ENCODE results near the gene AWAT2.
A peak's percentile ranks its signal among the peaks of the same experiment; 100 is the strongest.
"Not testable (repeated sequence)": the region's sequence is repeated elsewhere in the genome, so short reads cannot be mapped to it uniquely, and the experiment has no call there.

AWAT2 gene

DNA sequence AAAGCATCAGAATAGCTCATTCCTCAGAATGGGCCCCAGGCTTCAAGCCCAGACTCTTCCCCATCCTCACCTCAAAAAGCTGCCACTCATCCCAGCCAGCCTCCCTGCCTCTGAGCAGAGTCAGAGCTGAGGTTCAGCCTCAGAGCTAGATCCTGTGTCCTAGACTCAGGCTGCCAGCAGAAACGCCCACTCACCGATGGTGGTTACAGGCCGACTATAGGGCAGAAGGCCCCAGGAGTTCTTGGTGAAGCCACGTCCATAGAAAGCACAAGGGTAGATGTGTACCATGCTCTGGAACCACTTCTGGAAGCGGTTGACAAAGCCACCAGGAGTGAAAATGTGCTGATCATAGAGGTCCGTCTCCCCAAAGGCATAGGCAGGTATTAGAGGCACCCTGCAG lies 7.7 kb downstream of the AWAT2 start:
- DNase-seq (ENCODE audit: low spot score) = no peak

DNA sequence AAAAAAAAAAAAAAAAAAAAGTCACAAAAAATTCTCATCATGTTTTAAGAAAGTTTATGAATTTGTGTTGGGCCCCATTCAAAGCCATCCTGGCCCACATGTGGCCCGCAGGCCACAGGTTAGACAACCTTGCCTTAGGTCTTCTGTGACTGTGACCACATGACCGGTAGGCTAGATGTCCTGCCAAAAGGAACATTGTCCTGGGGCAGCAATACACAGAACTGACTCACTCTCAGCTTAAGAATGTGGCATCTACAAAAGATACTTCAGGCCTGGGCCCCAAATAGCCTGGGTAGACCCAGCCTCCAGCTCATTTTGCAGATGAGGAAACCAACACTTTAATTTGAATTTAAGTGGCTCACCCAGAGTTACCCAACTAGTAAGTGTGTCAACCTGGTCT lies 10.0 kb downstream of the AWAT2 start:
- DNase-seq (ENCODE audit: low spot score) = no peak

DNA sequence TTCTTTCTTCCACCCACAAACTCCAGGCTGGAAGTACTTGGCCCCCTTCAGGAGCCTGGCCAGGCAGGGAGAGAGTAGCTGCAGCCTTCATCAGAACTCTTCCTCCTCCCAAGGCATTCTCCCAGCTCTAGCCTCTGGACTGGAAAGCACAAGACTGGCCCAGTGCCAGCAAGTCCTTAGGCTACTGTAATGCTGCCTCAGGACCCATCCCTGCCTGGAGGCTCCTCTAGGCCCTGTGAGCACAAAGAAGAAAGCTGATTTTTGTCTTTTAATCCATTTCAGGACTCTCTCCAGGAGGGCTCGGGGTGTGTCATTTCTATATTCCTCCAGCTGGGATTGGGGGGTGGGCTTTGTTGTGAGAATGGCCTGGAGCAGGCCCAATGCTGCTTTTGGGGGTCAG lies 10.8 kb downstream of the AWAT2 start:
- DNase-seq (ENCODE audit: low spot score) = no peak

DNA sequence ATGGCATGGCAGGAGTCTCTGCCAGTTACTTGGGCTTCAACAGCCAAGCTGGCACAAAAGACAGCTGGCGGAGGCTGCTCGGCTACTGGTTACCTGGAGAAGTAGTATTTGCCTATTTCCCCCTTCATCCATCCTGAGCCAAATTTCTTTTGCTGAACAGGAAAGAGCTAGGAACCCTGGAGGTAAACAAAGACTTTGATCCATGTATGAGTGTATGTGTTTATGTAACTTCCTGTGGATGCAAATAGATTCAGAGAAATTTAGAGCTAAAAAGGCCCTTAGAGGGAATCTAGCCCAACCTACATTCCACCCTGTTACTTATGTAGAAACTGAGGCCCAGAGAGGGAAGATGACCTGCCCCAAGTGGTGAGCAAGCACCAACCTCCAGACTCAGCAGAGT lies 11.2 kb downstream of the AWAT2 start:
- DNase-seq (ENCODE audit: low spot score) = no peak

DNA sequence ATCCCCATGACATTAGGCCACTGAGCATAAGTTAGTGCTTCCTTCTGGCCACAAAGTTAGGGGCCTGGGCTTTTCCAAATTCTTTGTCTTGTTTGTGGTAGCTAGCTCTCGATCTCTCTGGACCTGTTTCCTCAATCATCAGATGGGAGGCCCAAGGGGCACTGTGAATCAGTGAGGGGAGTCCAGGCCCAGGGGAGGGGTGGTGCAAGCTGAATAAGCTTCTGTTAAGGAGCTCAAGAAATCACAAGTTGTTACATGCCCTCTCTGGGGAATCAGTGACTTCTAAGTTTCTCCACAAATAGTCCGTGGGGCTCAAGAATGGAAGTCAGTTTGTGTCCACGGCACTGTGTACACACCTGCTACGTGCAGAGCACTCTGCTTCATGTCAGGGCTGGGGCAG lies 15.1 kb downstream of the AWAT2 start:
- no peak for DNase-seq (ENCODE audit: low spot score)

DNA sequence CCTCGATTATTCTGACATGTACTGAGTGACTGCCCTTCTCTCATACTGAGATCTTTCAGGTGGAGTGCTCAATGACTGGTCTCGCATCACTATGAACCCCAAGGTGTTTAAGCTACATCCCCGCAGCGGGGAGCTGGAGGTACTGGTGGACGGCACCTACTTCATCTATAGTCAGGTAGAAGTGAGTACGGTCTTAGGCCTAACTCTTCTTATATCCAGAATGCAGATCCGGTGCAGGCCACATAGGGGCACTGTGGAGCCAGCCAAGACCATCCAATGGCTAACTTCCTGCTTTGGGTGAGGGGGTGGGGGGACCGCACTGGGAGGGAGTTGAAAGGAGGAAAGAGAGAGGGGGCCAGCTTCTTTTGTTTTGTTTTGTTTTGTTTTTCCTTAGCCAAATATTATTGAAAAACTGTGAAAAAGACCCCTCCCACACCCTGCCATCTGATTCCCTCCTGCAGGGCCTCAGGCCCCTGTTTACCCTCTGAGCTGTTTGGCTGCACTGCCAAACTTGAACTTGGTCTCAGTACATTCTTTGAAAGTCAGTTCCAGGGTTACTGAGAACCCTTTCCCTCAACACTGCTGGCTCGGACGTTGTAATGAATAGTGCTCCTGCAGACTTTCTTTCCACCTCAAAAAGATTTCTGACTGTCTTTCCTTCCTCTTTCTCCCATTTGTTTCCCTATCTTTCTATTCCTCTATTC lies 16.2 kb downstream of the AWAT2 start:
- DNase-seq (ENCODE audit: low spot score) = peak; percentile 36

DNA sequence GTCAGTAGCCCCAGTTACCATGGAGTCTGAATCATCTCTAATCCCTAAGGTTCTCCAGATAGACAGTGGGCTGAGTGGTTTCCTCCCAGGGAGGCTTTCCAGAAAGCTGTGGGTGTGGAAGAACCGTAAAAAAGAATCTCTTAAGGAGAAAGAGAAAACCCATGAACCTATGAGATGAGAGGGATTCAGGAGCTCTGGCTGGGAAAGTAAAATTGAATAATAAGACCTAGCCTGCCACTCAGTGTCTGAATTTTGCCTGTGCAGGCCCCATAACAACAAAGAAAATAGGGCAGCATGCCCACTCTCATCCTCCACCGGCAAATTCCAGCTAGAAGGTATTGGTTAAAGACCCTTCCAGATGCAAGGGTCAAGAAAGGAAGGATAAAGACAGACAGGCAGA lies 16.9 kb downstream of the AWAT2 start:
- DNase-seq (ENCODE audit: low spot score) = no peak

DNA sequence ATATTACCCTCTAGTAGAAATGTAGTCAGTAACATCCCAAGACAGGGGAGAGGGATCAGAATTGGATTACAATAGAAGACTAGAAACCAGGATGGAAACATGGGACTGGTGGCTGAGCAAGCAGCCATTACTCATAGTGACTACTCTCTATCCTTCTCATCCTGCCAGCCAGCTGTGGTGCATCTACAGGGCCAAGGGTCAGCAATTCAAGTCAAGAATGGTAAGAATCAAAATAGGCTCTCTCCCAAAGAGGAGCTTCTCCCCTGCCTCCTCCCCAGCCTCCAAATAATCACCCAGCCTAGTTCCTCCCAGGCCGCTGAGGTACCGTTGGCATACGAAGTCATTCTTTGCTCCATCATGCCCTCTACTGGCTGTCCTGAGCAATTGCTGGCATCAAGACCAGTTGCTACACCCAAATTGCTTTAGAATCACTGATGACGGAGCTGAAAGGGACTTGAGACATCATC lies 19.4 kb downstream of the AWAT2 start:
- peak; percentile 74 for DNase-seq (ENCODE audit: low spot score)

DNA sequence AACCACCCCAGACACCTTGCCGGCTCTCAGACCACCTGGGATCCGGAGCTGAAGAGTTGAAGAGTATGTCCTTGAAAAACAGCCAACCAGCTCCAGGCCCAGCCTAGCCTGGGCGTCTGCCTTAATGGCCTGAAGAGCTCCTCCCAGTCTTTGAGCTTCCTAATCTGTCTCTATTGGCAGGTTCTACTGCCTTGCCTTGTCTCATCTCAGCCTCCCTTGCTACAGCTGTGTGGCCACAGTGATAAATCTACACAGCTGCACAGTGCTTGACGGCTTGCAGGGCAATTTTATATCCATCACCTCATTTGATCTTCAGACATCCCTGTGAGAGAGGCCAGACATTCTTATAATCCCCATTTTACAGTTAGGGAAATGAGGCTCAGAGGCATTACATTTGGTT lies 19.9 kb downstream of the AWAT2 start:
- DNase-seq (ENCODE audit: low spot score) = no peak

DNA sequence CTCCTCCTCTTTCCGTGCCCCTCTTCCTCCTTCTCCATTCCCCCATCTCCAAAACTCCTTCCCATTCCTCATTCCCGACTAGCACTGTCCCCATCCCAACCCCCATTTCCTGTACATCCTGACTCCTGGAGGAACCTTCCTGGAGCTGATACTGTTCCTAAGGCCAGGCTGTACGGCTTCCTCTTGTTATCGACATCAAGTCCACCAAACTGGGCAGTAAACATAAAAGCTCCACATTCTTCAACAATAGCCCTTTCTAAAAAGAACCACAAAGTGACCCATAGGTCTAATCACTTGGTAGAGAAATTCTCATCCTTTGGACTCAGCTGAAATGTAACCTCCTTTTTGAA lies 22.9 kb downstream of the AWAT2 start:
- no peak for DNase-seq (ENCODE audit: low spot score)

DNA sequence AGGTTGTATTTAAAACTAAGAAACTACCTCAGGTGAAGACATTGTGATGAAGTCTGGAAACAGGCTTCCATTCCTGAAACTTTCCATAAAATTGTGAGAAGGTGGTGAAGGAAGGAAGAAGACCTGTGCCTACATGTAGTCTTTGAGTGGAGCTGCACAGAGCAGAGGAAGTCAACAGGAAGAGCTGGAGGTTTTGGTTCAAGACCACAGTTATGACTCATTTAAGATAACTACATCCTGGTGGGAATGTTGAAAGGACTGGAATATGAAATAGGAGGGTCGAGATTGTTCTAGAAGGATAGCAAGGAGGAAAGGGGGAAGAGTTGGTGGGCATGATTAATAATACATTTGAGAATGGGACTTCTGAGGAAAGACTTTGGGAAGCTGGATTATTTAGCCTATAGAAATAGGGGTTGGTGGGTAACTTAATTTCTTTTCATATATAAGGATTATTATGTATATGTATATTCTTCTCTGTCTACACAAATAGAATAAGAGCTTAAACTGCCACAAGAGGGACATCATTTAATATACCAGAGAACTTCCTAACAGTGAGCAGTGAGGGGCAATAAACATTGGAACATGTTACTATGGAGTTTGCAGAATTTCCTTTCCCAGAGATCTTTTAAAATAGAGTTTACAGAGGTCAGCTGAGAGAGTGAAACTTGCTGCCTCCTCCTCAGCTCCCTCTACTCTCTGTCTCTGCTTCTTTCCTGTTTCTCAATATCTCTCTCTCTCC lies 23.5 kb downstream of the AWAT2 start:
- DNase-seq (ENCODE audit: low spot score) = no peak

DNA sequence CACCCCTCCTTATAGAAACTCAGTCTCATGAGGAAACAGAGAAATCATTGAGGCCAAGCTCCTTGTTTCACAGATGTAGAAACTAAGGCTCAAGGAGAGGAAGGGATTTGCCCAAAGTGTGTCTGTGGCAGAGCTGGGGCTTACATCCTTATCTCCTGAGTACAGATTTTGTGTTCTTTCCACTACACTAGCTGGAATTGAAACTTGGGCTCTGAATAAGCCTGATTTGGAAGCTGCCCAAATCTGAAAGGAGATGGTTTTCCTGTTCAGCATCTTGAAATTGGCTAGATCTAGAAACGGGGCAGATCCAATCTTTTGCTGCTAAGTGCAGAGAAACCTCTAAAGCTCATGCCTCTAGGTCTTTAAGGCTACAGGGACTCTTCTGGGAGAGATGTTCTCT lies 24.3 kb downstream of the AWAT2 start:
- DNase-seq (ENCODE audit: low spot score) = no peak

DNA sequence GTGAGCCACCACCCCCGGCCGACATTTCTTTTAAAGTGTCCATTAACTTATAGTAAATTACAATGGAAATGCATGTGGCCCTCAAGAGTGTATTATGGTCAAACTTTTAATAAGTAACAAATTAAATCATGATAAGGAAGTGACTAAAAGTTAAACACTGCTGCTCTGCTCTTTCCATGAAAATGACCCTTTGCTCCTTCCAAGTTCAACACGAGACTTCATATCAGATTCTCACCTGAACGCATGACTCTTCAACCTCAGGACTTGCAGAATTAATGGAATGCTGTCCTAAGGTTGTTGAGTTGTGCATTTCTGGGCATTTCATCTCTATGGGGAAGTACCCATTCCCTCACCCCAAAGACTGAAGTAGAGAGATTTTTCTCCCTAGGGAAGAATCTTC lies 27.1 kb downstream of the AWAT2 start:
- no peak for DNase-seq (ENCODE audit: low spot score)

DNA sequence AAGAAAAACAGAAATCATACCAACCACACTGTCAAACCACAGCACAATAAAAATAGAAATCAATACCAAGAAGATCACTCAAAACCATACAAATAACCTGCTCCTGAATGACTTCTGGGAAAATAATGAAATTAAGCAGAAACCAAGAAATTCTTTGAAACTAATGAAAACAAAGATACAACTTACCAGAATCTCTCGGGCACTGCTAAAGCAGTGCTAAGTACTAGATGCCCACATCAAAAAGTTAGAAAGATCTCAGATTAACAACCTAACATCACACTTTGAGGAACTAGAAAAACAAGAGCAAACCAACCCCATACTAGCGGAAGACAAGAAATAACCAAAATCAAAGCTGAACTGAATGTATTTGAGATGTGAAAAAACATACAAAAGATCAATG lies 33.2 kb downstream of the AWAT2 start:
- no peak for DNase-seq (ENCODE audit: low spot score)

DNA sequence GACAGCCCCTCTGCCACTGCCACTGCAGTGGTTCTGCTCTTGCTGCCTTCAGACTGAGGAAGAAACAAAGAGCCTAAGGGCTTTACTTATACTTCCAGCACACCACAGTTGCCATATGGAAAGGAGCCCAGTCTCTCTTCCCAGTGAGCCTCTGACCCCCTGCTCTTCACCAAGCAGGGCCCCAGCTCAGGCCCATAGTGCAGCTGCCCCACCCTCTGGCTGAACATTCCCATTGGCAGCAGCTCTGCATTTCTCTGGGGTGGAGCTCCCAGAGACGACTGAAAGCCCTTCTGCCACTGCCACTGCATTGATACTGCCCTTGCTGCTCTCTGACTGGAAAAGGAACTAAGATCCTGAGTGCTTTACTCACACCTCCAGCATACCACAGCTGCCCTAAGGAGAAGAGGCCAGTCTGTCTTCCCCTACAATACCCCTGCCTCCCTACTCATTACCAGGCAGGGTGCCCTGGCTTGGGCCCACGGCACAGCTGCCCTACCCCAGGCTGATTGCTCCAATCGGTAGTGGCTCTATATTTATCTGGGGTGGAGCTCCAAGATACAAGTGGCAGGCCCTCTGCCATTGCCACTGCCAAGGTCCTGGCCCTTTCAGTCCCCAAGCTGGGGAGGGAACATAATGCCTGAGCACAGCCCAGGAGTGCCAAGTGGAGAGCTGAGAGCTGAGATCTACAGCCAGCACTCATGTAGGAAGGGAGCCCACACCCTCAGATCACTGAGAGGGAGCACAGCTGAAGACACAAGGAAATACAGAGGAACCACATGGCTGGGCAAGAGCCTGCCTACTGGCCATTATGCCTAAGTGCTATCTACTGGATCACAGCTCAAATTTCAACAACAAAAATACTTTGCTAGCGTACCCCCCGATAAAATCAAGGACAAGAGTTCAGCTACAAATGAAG lies 36.0 kb downstream of the AWAT2 start:
- DNase-seq (ENCODE audit: low spot score) = no peak

DNA sequence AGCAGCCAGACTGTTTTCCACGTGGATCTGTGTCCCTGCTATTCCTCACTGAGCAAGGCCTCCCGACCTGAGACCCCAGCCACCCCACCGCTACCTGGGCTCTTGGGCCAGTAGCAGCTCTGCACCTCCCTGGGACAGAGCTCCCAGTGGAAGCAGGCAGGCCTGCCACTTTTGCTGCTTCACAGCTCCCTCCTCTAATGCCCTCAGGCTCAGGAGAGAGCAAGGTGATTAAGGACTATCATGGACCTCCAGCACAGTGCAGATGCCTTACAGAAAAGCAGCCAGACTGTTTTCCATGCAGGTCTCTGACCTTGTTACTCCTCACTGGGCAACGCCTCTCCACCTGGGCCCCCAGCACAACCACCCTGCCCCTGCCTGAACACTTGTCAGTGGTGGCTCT lies 37.0 kb downstream of the AWAT2 start:
- no peak for DNase-seq (ENCODE audit: low spot score)

DNA sequence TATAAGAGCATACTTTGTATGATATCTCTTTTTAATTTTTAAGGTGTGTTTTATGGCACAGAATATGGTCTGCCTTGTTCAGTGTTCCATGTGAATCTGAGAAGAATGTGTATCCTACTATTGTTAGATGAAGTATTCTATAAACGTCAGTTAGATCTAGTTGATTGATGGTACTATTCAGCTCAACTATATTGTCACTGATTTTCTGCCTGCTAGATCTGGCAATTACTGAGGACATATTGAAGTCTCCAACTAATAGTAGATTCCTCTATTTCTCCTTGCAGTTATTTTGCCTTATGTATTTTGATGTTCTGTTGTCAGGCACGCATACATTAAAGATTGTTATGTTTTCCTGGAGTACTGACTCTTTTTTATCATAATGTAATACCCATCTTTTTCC lies 39.8 kb downstream of the AWAT2 start:
- DNase-seq (ENCODE audit: low spot score) = no peak

DNA sequence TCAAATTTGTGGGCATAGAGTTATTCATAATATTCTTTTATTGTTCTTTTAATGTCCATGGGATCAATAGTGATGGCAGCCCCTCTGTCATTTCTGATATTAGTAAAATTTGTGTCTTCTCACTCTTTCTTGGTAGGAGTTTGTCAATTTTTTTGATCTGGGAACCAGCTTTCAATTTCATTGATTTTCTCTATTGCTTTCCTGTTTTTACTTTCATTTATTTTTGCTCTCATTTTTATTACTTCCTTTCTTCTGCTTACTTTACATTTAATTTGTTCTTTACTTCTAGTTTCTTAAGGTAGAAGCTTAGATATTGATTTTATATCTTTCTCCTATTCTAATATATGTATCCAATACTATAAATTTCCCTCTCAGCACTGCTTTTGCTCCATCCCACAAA lies 40.7 kb downstream of the AWAT2 start:
- no peak for DNase-seq (ENCODE audit: low spot score)

DNA sequence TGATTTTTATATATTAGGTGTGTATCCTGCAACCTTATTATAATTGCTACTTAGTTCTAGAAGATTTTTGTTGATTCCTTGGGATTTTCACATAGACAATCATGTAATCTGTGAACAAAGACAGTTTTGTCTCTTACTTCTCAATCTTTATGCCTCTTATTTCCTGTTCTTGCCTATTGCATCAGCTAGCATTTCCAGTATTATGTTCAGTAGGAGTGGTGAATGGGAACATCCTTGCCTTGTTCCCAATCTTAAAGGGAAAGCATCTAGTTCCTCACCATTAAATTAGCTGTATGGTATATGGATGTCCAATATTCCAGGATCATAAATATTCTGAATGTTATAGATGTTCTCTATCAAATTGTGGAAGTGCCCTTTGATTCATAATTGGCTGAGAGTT lies 41.8 kb downstream of the AWAT2 start:
- DNase-seq (ENCODE audit: low spot score) = peak; percentile 42

DNA sequence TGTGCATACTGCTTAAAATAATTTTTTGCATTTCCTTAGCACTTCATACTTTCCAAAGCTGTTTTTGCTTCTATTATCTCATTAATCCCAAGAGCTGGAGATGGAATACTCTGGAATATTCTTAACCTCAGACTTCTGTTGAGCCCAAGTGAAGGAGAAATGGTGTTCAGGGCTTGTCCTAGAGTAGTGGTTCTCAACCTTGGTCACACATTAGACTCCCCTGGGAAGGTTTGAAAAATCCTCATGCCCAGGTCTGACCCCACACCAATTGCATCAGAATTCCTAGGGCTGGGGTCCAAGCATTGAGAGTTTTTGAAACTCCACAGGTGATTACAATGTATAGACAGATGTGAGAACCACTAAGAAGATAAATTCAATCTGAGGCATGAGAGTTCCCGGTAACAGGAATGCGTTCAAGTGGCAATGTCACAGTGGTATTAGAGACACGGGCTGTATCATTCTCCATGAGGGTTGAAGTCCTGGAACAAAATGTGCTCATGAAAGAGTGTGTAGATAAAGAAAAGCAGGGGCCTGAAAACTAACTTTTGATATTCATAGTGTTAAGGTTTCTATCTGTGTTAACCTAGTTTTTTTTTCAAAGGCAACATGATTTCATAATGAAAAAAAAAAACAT lies 47.9 kb downstream of the AWAT2 start:
- DNase-seq (ENCODE audit: low spot score) = no peak

DNA sequence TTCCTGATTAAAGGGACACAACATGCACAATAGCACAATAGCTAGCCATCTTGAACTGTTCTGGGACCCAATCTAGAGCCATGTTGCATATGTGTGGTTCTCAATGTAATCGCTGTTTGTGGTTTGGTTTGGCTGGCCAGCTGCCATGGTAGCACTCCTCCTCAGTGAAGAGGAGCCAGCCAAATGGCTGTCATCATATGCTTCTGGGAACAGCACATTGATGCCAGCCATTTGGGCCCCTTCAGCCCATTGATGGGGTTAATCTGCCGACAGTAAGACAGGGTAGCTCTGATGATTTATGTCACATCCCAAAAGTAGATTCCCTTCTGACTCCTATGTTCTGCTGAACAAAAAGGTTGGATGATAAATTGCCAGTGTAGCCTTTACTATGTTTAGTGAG lies 48.5 kb downstream of the AWAT2 start:
- no peak for DNase-seq (ENCODE audit: low spot score)

DNA sequence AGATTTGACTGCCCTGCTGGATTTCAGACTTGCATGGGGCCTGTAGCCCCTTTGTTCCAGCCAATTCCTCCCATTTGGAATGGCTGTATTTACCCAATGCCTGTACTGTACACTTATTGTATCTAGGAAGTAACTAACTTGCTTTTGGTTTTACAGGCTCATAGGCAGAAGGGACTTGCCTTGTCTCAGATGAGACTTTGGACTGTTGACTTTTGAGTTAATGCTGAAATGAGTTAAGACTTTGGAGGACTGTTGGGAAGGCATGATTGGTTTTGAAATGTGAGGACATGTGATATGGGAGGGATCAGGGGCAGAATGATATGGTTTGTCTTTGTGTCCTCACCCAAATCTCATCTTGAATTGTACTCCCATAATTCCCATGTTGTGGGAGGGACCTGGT lies 51.4 kb downstream of the AWAT2 start:
- not testable (repeated sequence) for DNase-seq (ENCODE audit: low spot score)

DNA sequence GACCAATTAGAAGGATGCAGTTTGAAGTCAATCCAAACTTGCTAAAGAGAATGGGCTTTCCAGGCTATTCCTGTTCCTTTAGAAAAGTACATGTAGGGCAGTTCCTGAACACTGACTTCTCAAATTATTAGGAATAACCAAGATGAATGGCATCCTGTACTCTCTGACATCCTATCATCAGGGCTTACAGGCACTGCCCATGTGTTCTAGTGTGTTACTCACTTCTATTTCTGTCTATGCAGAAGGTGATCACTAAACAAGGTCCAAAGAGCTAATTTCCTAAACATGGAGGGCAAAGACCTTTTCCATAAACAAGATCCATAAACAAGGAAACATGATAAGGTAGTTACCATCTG lies 53.6 kb downstream of the AWAT2 start:
- DNase-seq (ENCODE audit: low spot score) = no peak

All from COLO829 (cell line).